ENCODE data around the gene ETV3L. TPM values are rescaled to one million over a fixed set of nuclear protein-coding genes. Genes with fewer than 3 reads are reported as not detected.

The ETV3L gene
- total and polyA plus RNA-seq, 10 donors: not detected

DNA sequence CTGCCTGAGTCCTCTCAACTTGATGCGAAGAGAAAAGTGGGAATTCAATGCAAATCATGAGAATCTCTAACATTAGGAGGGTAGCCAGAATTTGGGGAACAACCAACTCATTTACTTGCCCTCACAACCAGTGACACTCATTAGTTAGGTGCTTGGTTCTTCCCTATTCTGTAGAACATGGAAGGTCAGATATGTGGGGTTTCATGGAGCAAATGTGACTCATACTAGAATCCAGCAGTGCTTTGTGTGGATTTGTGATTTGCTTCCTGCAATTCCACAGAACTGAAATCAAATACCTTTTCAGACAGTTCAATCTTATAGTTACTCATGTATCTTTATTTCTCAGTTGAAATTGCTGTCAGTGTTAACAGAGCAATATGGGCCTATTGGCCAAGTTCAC is 45.5 kb upstream of the ETV3L start:
- Histone ChIP-seq H3K4me1 (peaks cover 0 to 17% (median 11%) of the 10 kb centered on the region in 6 donors), H3K9me3 (no peaks in the 10 kb centered on the region), H3K4me3 (no peak overlapping the region), H3K27me3 (replicated peaks in 1 of 7) (no peaks in the 10 kb centered on the region), H3K27ac (no peak overlapping the region), H3K36me3 (no peaks in the 10 kb centered on the region)
- TF ChIP-seq POLR2AphosphoS5 (IDR thresholded peaks at IDR 0.05) (no peak), CTCF (IDR thresholded peaks at IDR 0.05 in 8 of 11, conservative IDR thresholded peaks at IDR 0.05 in 3 of 11) (no peak), POLR2A (IDR thresholded peaks at IDR 0.05) (no peak)
- no peak for DNase-seq
- intact Hi-C loops (cut with DNase I; ENCODE audit: low total_unique reads): no loop called here
- WGBS, 5 donors: 92 to 100% (median 95%) methylated on average over 1 of the region's 1 CpG

DNA sequence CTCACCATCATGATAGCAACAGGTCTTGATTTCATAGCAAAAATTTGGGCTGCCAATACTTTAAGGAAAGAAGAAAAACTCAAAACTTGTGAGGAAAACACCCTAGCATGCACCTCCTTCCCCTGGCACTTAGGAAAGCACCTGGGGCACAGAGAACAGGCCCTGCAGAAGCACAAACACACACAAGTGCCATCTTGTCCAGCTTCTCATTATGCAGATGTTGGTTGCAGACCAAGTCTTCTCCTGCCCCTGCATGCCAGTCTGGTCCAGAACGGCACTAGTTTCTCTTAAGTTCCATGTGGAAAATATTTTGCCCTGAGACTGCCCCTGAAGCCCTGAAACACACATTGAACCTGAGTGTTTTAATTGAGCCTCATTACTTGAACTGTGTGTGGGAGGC is 44.9 kb upstream of the ETV3L start:
- no peak for TF ChIP-seq POLR2AphosphoS5 (IDR thresholded peaks at IDR 0.05)
- TF ChIP-seq POLR2A (IDR thresholded peaks at IDR 0.05): no peak
- no peaks in the 10 kb centered on the region for H3K9me3 ChIP-seq
- intact Hi-C loops (cut with DNase I; ENCODE audit: low total_unique reads): no loop called here
- DNase-seq: no peak
- no peak overlapping the region for H3K4me3 ChIP-seq
- 75 to 95% (median 79%) methylated on average over 1 of the region's 1 CpG for WGBS, 5 donors
- no peak overlapping the region for H3K27ac ChIP-seq
- no peaks in the 10 kb centered on the region for H3K27me3 ChIP-seq (replicated peaks in 1 of 7)
- no peaks in the 10 kb centered on the region for H3K36me3 ChIP-seq
- H3K4me1 ChIP-seq: peaks cover 0 to 17% (median 11%) of the 10 kb centered on the region in 6 donors

DNA sequence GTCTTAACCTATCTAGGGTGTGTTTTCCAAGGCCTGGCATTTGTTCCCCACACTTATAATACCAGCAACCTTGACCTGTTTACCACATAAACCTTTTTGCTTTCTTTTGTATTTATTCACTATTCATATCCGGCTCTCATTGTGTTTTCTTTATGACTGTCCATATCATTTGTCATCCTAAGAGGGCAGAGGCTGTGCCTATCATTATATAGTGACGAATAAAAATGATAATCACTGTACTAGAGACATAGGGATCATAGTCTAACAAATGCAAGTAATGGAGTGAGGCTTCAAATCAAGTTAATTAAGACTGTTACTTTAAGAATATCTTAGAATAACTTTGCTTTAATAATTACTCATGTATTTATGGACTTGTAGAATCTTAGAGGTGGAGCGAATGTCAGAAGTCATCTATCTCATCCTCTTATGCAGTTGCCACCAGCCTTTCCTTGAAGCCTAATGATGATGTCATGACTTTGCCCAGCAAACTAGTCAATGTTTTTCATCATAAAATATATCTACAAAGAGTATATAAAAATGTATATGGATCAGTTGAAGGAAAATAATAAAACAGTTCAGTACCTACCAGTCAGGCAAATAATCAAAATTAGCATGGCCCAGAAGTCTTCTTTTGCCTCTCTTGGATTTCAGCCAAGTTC is 43.3 kb upstream of the ETV3L start:
- Histone ChIP-seq H3K36me3 (no peaks in the 10 kb centered on the region), H3K27me3 (replicated peaks in 1 of 7) (no peaks in the 10 kb centered on the region), H3K9me3 (no peaks in the 10 kb centered on the region), H3K4me1 (peaks cover 0 to 15% (median 8%) of the 10 kb centered on the region in 6 donors), H3K4me3 (no peak overlapping the region), H3K27ac (no peak overlapping the region)
- intact Hi-C loops (cut with DNase I; ENCODE audit: low total_unique reads): no loop called here
- no peak for TF ChIP-seq POLR2AphosphoS5 (IDR thresholded peaks at IDR 0.05)
- WGBS, 5 donors: 72 to 85% (median 79%) methylated on average over 3 of the region's 3 CpGs
- DNase-seq: no peak

DNA sequence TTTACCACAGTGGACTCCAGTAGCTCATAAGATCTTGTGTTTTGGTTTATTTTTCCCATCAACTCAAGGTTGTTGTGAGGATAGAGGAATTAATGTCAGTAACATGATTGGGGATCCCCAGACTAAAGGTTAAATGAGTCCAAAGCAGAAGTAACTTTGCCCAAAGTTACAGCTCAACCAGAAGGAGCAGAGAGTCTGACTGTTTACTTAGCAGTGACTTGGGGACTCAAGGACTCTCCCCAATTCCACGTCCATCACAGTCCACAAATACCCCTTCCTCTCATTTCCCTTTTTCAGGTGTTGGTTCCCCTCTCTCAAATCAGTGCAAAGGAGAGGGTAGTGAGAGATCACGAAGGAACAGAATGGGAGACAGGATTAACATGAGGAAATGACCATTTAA is 42.6 kb upstream of the ETV3L start:
- no peak overlapping the region for H3K27ac ChIP-seq
- intact Hi-C loops (cut with DNase I; ENCODE audit: low total_unique reads): no loop called here
- no peak for DNase-seq
- TF ChIP-seq CTCF (IDR thresholded peaks at IDR 0.05 in 8 of 11, conservative IDR thresholded peaks at IDR 0.05 in 3 of 11): no peak
- TF ChIP-seq POLR2AphosphoS5 (IDR thresholded peaks at IDR 0.05): no peak
- no peak for TF ChIP-seq POLR2A (IDR thresholded peaks at IDR 0.05)
- H3K9me3 ChIP-seq: no peaks in the 10 kb centered on the region
- 57 to 69% (median 63%) methylated on average over 2 of the region's 2 CpGs for WGBS, 5 donors
- peaks cover under 1 to 17% (median 10%) of the 10 kb centered on the region in 6 donors for H3K4me1 ChIP-seq
- no peaks in the 10 kb centered on the region for H3K36me3 ChIP-seq
- H3K4me3 ChIP-seq: no peak overlapping the region
- no peaks in the 10 kb centered on the region for H3K27me3 ChIP-seq (replicated peaks in 1 of 7)

GRCh38 chr1:157141212-157141855 is 41.7 kb upstream of the ETV3L start:
- intact Hi-C loops (cut with DNase I; ENCODE audit: low total_unique reads): no loop called here

More at GRCh38 chr1:157141212-157141855, 41.7 kb upstream of the ETV3L start:
- Histone ChIP-seq H3K27ac (no peak overlapping the region), H3K36me3 (peaks cover 0 to under 1% (median 0%) of the 10 kb centered on the region in 6 donors), H3K27me3 (replicated peaks in 1 of 7) (no peaks in the 10 kb centered on the region), H3K4me3 (no peak overlapping the region), H3K9me3 (no peaks in the 10 kb centered on the region), H3K4me1 (peaks cover 9 to 26% (median 18%) of the 10 kb centered on the region in 6 donors)
- no peak for DNase-seq
- TF ChIP-seq CTCF (IDR thresholded peaks at IDR 0.05 in 8 of 11, conservative IDR thresholded peaks at IDR 0.05 in 3 of 11) (no peak), POLR2AphosphoS5 (IDR thresholded peaks at IDR 0.05) (no peak), POLR2A (IDR thresholded peaks at IDR 0.05) (no peak)
- 86 to 94% (median 90%) methylated on average over 4 of the region's 4 CpGs for WGBS, 5 donors

Data from spleen (tissue), 11 donors.